ENCODE measurements around the gene RASGRF1.

The RASGRF1 gene

GRCh38 chr15:78933823-78934654 lies 156.5 kb downstream of the RASGRF1 start:
- Histone ChIP-seq H3K9me3 (ENCODE audit: control extremely low read depth in 1 of 5, control insufficient read depth in 4 of 5, insufficient read depth in 2 of 5, low read depth in 1 of 5, low read length in 4 of 5) (no peaks in the 10 kb centered on the region), H3K36me3 (ENCODE audit: control insufficient read depth in 4 of 4, insufficient read depth in 4 of 4, low read length in 3 of 4) (no peaks in the 10 kb centered on the region), H3K27me3 (replicated peaks in 2 of 5; ENCODE audit: control insufficient read depth in 4 of 5, insufficient read depth in 5 of 5, low read length in 4 of 5) (no peaks in the 10 kb centered on the region), H3K4me3 (ENCODE audit: control insufficient read depth in 1 of 7, extremely low read depth in 1 of 7, insufficient read depth in 4 of 7, low read depth in 2 of 7, low read length in 6 of 7) (no peak overlapping the region), H3K27ac (ENCODE audit: insufficient read depth in 1 of 2, low read depth in 1 of 2, low read length in 2 of 2, poor library complexity in 1 of 2, severe bottlenecking in 2 of 2) (no peak overlapping the region), H3K4me1 (ENCODE audit: control extremely low read depth in 1 of 4, control insufficient read depth in 4 of 4, insufficient read depth in 4 of 4, low read length in 3 of 4) (peaks cover 2 to 24% (median 6%) of the 10 kb centered on the region in 4 experiments)
- CTCF ChIA-PET = no interaction called here
- WGBS (ENCODE audit: insufficient coverage) = 91% methylated on average over 18 of the region's 20 CpGs
- DNase-seq = no peak
- POLR2A ChIA-PET = no interaction called here

- POLR2A ChIA-PET = no interaction called here
- DNase-seq = no peak
- no peak overlapping the region for H3K27ac ChIP-seq (ENCODE audit: insufficient read depth in 1 of 2, low read depth in 1 of 2, low read length in 2 of 2, poor library complexity in 1 of 2, severe bottlenecking in 2 of 2)
- no peaks in the 10 kb centered on the region for H3K9me3 ChIP-seq (ENCODE audit: control extremely low read depth in 1 of 5, control insufficient read depth in 4 of 5, insufficient read depth in 2 of 5, low read depth in 1 of 5, low read length in 4 of 5)
- H3K4me1 ChIP-seq (ENCODE audit: control extremely low read depth in 1 of 4, control insufficient read depth in 4 of 4, insufficient read depth in 4 of 4, low read length in 3 of 4) = peaks cover 2 to 18% (median 5%) of the 10 kb centered on the region in 4 experiments
- no peak overlapping the region for H3K4me3 ChIP-seq (ENCODE audit: control insufficient read depth in 1 of 7, extremely low read depth in 1 of 7, insufficient read depth in 4 of 7, low read depth in 2 of 7, low read length in 6 of 7)
- 99% methylated on average over 8 of the region's 12 CpGs for WGBS (ENCODE audit: insufficient coverage)
- H3K27me3 ChIP-seq (replicated peaks in 2 of 5; ENCODE audit: control insufficient read depth in 4 of 5, insufficient read depth in 5 of 5, low read length in 4 of 5) = no peaks in the 10 kb centered on the region
- H3K36me3 ChIP-seq (ENCODE audit: control insufficient read depth in 4 of 4, insufficient read depth in 4 of 4, low read length in 3 of 4) = no peaks in the 10 kb centered on the region
- CTCF ChIA-PET = interaction anchor here (0.6 kb wide), 1 partner anchor 23 kb away, joined by 3 read pairs; no protein-coding TSS in a partner anchor
Measured at GRCh38 chr15:78933187-78933822, 157.3 kb downstream of the RASGRF1 start.

DNA sequence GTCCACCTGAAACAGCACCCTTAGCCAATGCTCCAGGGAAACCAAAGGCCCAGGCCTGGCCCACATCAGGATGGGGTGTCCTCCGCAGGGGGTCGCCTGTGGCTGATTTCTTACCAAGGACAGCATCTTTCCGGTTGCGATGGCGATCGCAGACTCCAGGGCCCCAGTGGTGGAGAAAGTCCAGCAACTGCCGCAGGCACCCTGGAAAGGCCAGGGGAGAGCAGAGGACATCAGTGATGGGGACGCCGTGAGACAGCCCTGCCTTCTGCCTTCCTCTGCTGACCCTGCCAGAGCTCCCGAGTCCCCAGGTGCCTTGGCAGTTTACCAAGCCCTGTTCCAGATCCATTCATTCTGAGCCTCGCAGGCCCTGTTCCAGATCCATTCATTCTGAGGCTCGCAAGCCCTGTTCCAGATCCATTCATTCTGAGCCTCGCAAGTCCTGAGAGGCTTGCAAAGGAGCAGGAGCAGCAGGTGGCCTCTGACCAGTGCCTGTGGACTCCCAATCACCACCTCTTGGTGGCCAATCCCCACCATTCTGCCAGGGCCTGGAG lies 158.2 kb downstream of the RASGRF1 start:
- DNase-seq = no peak
- no peaks in the 10 kb centered on the region for H3K9me3 ChIP-seq (ENCODE audit: control extremely low read depth in 1 of 5, control insufficient read depth in 4 of 5, insufficient read depth in 2 of 5, low read depth in 1 of 5, low read length in 4 of 5)
- H3K4me3 ChIP-seq (ENCODE audit: control insufficient read depth in 1 of 7, extremely low read depth in 1 of 7, insufficient read depth in 4 of 7, low read depth in 2 of 7, low read length in 6 of 7) = no peak overlapping the region
- no peak overlapping the region for H3K27ac ChIP-seq (ENCODE audit: insufficient read depth in 1 of 2, low read depth in 1 of 2, low read length in 2 of 2, poor library complexity in 1 of 2, severe bottlenecking in 2 of 2)
- ChIA-PET CTCF (no interaction called here), POLR2A (no interaction called here)
- H3K36me3 ChIP-seq (ENCODE audit: control insufficient read depth in 4 of 4, insufficient read depth in 4 of 4, low read length in 3 of 4) = peaks cover 0 to 3% (median 0%) of the 10 kb centered on the region in 4 experiments
- peaks cover 0 to 12% (median 3%) of the 10 kb centered on the region in 4 experiments for H3K4me1 ChIP-seq (ENCODE audit: control extremely low read depth in 1 of 4, control insufficient read depth in 4 of 4, insufficient read depth in 4 of 4, low read length in 3 of 4)
- 95% methylated on average over 13 of the region's 13 CpGs for WGBS (ENCODE audit: insufficient coverage)
- H3K27me3 ChIP-seq (replicated peaks in 2 of 5; ENCODE audit: control insufficient read depth in 4 of 5, insufficient read depth in 5 of 5, low read length in 4 of 5) = no peaks in the 10 kb centered on the region

DNA sequence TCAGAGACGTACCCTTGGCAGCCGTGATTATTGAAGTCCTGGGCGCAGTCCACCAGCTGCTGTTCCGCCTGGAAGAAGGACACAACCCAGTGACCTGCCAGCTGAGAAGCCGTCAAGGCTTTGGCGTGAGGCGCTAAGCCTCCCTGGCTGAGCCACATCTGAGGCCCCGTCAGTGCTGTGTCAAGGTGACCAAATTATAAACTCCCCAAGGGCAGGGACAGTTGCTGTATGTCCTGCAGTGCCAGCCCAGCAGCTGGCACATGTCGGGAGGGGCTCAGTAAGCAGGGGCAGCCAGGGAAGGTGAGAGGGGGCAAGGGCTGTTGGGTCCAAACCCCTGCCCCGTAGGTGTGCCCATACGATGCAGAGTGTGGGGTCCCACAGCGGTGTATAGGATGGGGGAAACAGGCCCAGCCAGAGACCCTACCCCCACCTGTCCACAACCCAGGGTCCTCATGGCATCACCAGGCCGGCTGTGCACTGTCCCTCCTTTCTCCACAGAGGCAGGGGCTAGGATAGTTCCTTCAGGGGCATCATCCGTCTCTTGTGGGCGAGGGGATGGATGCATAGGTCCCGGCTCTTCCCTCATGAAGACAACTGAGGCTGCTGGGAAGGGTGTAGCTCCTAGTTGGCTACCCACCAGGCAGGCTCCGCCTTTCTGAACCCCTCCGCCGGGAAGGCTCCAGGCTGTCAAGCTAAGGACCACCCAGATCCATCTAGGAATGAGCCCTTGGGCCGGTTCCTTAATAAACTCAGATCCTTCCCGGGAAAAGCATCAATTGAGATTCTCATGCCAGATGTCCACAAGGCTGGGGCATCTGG lies 158.9 kb downstream of the RASGRF1 start:
- Histone ChIP-seq H3K4me3 (ENCODE audit: control insufficient read depth in 1 of 7, extremely low read depth in 1 of 7, insufficient read depth in 4 of 7, low read depth in 2 of 7, low read length in 6 of 7) (no peak overlapping the region), H3K9me3 (ENCODE audit: control extremely low read depth in 1 of 5, control insufficient read depth in 4 of 5, insufficient read depth in 2 of 5, low read depth in 1 of 5, low read length in 4 of 5) (no peaks in the 10 kb centered on the region), H3K4me1 (ENCODE audit: control extremely low read depth in 1 of 4, control insufficient read depth in 4 of 4, insufficient read depth in 4 of 4, low read length in 3 of 4) (peaks cover 0 to 6% (median 0%) of the 10 kb centered on the region in 4 experiments), H3K27me3 (replicated peaks in 2 of 5; ENCODE audit: control insufficient read depth in 4 of 5, insufficient read depth in 5 of 5, low read length in 4 of 5) (no peaks in the 10 kb centered on the region), H3K36me3 (ENCODE audit: control insufficient read depth in 4 of 4, insufficient read depth in 4 of 4, low read length in 3 of 4) (peaks cover 0 to 5% (median under 1%) of the 10 kb centered on the region in 4 experiments), H3K27ac (ENCODE audit: insufficient read depth in 1 of 2, low read depth in 1 of 2, low read length in 2 of 2, poor library complexity in 1 of 2, severe bottlenecking in 2 of 2) (no peak overlapping the region)
- ChIA-PET POLR2A (no interaction called here), CTCF (no interaction called here)
- 97% methylated on average over 17 of the region's 21 CpGs for WGBS (ENCODE audit: insufficient coverage)
- DNase-seq = no peak

- ChIA-PET POLR2A (no interaction called here), CTCF (no interaction called here)
- Histone ChIP-seq H3K27ac (ENCODE audit: insufficient read depth in 1 of 2, low read depth in 1 of 2, low read length in 2 of 2, poor library complexity in 1 of 2, severe bottlenecking in 2 of 2) (no peak overlapping the region), H3K36me3 (ENCODE audit: control insufficient read depth in 4 of 4, insufficient read depth in 4 of 4, low read length in 3 of 4) (peaks cover 2 to 10% (median 6%) of the 10 kb centered on the region in 4 experiments), H3K4me3 (ENCODE audit: control insufficient read depth in 1 of 7, extremely low read depth in 1 of 7, insufficient read depth in 4 of 7, low read depth in 2 of 7, low read length in 6 of 7) (no peak overlapping the region), H3K4me1 (ENCODE audit: control extremely low read depth in 1 of 4, control insufficient read depth in 4 of 4, insufficient read depth in 4 of 4, low read length in 3 of 4) (peaks cover 0 to 6% (median 0%) of the 10 kb centered on the region in 4 experiments), H3K9me3 (ENCODE audit: control extremely low read depth in 1 of 5, control insufficient read depth in 4 of 5, insufficient read depth in 2 of 5, low read depth in 1 of 5, low read length in 4 of 5) (no peaks in the 10 kb centered on the region), H3K27me3 (replicated peaks in 2 of 5; ENCODE audit: control insufficient read depth in 4 of 5, insufficient read depth in 5 of 5, low read length in 4 of 5) (no peaks in the 10 kb centered on the region)
- no peak for DNase-seq
- 92% methylated on average over 6 of the region's 11 CpGs for WGBS (ENCODE audit: insufficient coverage)
Measured at GRCh38 chr15:78930577-78931388, 159.8 kb downstream of the RASGRF1 start.

- peaks cover 0 to 3% (median 0%) of the 10 kb centered on the region in 4 experiments for H3K4me1 ChIP-seq (ENCODE audit: control extremely low read depth in 1 of 4, control insufficient read depth in 4 of 4, insufficient read depth in 4 of 4, low read length in 3 of 4)
- no peaks in the 10 kb centered on the region for H3K9me3 ChIP-seq (ENCODE audit: control extremely low read depth in 1 of 5, control insufficient read depth in 4 of 5, insufficient read depth in 2 of 5, low read depth in 1 of 5, low read length in 4 of 5)
- no peak overlapping the region for H3K27ac ChIP-seq (ENCODE audit: insufficient read depth in 1 of 2, low read depth in 1 of 2, low read length in 2 of 2, poor library complexity in 1 of 2, severe bottlenecking in 2 of 2)
- peaks cover 2 to 16% (median 9%) of the 10 kb centered on the region in 4 experiments for H3K36me3 ChIP-seq (ENCODE audit: control insufficient read depth in 4 of 4, insufficient read depth in 4 of 4, low read length in 3 of 4)
- ChIA-PET POLR2A (no interaction called here), CTCF (no interaction called here)
- no peak overlapping the region for H3K4me3 ChIP-seq (ENCODE audit: control insufficient read depth in 1 of 7, extremely low read depth in 1 of 7, insufficient read depth in 4 of 7, low read depth in 2 of 7, low read length in 6 of 7)
- no peak for DNase-seq
- WGBS (ENCODE audit: insufficient coverage) = 100% methylated on average over 10 of the region's 16 CpGs
- H3K27me3 ChIP-seq (replicated peaks in 2 of 5; ENCODE audit: control insufficient read depth in 4 of 5, insufficient read depth in 5 of 5, low read length in 4 of 5) = no peaks in the 10 kb centered on the region
Measured at GRCh38 chr15:78929536-78930264, 160.9 kb downstream of the RASGRF1 start.
